Hematopoietic multipotent progenitor cell treated with erythropoietin and hydrocortisone succinate and interleukin-3 and kit ligand, for 6 days (in vitro differentiated cells): Measurements from ENCODE around the gene WFDC12.
"Not testable (repeated sequence)": the region's sequence is repeated elsewhere in the genome, so short reads cannot be mapped to it uniquely, and the experiment has no call there.

Experiments used
- DNase-seq: peaks from one replicate; pipeline ENCODE4 v3.0.0-alpha.2; 2015

WFDC12 gene, protein sequence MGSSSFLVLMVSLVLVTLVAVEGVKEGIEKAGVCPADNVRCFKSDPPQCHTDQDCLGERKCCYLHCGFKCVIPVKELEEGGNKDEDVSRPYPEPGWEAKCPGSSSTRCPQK

GRCh38 chr20:45124365-45124764 lies at the start of gene WFDC12:
Gene WFDC12, minus strand, starts transcription at chr20:45124465. Its CDS starts 18 bp downstream, at chr20:45124447.
- DNase-seq: no peak

- no peak for DNase-seq
These were observed 49.3 kb upstream of the WFDC12 start for GRCh38 chr20:45173522-45173921.

DNA sequence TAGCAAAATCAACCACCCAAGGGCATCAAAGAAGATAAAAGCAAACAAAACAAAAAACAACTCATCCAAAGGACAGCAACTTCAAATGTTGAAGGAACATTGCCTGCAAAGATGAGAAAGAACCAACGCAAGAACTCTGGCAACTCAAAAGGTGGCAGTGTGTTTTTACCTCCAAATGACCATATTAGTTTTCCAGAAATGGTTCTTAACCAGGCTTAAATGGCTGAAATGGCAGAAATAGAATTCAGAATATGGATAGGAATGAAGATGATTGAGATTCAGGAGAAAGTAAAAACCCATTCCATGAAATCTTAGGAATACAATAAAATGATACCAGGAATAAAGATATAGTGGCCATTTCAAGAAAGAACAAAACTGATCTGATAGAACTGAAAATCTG lies 40.6 kb upstream of the WFDC12 start:
- no peak for DNase-seq

- DNase-seq: no peak
These were observed 39.0 kb upstream of the WFDC12 start for GRCh38 chr20:45163083-45163803.

- no peak for DNase-seq
These were observed 33.7 kb upstream of the WFDC12 start for GRCh38 chr20:45157962-45158361.

DNA sequence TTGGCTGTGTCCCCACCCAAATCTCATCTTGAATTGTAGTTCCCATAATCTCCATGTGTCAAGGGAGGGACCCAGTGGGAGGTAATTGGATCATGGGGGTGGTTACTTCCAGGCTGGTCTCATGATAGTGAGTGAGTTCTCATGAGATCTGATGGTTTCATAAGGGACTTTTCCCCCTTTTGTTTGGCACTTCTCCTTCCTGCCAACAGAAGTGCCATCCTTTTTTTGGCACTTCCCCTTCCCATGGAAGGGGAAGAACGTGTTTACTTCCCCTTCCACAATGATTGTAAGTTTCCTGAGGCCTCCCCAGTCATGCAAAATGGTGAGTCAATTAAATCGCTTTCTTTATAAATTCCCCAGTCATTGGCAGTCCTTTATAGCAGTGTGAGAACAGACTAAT lies 32.4 kb upstream of the WFDC12 start:
- no peak for DNase-seq

GRCh38 chr20:45154794-45155193 lies 30.5 kb upstream of the WFDC12 start:
- DNase-seq: not testable (repeated sequence)

- DNase-seq: no peak
These were observed 29.9 kb upstream of the WFDC12 start for GRCh38 chr20:45154183-45154582.

GRCh38 chr20:45153752-45154151 lies 29.5 kb upstream of the WFDC12 start:
- DNase-seq: no peak

DNA sequence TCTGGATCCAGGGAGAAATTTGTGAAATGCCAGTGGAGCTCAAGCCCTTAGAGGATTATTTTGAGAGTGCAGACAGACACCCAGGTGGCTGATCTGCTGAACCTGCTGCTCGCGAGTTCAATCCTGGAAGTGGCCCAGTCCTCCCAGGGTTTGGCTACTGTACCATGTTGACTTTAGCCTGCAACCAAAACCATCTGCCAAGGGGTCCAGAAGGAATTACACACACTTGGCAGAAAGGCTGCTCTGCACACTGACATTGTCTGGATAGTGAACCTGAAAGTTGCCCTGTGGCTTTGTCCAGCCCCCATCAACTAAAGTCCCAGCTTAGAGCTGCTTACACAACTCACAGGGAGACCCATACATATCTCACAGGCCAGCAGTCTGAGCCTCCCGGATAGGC lies 28.9 kb upstream of the WFDC12 start:
- DNase-seq: no peak

DNA sequence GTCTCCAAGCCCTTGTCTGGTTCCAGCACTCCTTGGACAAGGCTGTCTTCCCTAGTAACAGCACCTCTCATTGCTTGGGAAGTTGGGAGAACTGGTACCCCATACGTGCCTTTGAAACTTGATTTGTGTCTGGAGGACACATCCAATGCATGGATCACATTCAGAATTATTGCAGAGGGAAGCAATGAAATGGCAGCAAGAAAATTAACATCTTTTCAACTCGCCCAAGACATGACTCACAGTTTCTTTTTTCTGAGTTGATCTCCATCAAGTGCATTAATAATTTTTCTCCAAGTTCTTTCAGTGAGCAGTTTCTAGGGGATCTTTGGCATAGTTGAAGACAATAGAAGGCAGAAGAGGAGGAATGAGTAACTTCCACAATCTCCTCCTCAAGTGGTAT lies 28.1 kb upstream of the WFDC12 start:
- DNase-seq: no peak

DNA sequence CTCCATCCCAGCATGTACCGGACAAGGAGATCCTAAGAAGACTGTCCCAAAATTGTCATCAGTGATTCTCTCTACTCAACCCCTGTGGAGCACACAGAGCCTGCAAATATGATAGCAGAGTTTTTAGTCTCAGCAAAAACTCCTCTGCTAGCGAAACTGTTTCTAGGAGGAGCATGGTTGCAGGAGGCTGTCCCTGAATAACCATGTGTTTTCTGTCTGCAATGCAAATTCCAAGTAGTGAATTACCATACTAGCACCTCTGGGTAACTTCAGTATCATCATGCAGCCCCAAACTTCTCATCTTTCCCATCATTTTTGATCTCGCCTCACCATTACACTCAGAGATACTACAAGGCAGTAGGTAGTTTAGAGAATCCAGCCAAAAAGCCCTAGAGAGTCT lies 24.8 kb upstream of the WFDC12 start:
- DNase-seq: no peak

DNA sequence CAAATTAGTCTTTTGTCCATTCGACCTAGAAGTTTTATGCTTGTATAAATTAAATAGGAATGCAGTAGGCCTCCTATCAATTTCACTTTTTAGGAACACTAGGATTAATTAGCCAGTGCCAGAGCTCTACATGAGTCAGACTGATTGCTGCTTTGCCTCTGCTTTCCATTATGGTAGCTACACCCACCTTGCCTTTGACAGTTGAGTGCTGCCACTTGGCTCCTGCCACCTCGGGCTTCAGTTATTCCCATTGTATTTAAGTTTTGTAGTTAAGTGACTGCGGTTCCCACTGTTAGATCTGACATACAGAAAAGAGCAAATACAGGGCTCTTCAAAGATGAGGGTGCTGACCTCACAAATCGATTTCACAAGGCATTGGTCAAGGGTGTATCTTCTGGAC lies 16.6 kb upstream of the WFDC12 start:
- DNase-seq: no peak

DNA sequence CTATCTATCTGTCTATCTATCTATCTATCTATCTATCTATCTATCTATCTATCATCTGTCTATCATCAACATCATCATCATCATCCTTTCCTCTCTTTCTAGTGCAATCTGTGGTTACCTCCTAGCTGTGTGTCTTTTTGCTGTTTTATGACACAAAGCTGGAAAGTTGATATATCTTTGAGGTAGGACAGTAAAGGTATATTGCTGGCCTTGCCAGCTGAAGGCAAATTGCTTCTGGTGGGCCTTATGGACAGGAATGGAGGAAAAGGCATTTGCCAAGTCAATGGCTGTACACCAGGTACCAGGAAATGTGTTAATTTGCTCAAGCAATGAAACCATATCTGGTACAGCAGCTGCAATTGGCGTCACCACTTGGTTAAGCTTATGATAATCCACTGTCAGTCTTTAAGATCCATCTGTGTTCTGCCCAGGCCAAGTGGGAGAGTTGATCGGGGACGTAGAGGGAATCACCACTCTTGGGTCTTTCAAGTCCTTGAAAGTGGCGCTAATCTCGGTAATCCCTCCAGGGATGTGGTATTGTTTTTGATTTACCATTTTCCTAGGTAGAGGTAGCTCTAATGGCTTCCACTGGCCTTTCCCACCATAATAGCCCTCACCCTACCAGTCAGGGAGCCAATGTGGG lies 15.6 kb upstream of the WFDC12 start:
- not testable (repeated sequence) for DNase-seq

GRCh38 chr20:45138561-45139300 lies 14.5 kb upstream of the WFDC12 start:
- peak; percentile 80 for DNase-seq

DNA sequence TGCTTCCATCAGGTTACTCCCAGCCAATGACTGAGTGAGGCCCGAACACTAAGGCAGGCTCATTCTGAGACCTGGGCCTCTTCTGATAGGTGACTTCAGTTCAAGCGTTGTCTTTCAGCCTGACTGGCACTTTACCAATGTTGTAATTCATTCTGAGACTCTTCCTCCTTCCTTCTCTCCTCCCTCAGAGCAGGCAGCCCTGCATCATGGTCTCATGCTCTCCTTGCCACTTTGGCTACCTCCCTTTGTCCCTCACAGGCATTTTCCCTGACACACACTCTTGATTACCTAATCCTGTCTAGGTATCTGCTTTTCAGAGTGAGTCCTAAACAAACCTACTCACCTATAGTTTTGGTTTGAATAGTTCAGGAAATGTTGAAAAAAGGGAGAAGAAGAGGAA lies 12.6 kb upstream of the WFDC12 start:
- DNase-seq: no peak

GRCh38 chr20:45128099-45128498 lies 3.8 kb upstream of the WFDC12 start:
- no peak for DNase-seq

- no peak for DNase-seq
These were observed 2.9 kb downstream of the WFDC12 start for GRCh38 chr20:45121388-45121787.

DNA sequence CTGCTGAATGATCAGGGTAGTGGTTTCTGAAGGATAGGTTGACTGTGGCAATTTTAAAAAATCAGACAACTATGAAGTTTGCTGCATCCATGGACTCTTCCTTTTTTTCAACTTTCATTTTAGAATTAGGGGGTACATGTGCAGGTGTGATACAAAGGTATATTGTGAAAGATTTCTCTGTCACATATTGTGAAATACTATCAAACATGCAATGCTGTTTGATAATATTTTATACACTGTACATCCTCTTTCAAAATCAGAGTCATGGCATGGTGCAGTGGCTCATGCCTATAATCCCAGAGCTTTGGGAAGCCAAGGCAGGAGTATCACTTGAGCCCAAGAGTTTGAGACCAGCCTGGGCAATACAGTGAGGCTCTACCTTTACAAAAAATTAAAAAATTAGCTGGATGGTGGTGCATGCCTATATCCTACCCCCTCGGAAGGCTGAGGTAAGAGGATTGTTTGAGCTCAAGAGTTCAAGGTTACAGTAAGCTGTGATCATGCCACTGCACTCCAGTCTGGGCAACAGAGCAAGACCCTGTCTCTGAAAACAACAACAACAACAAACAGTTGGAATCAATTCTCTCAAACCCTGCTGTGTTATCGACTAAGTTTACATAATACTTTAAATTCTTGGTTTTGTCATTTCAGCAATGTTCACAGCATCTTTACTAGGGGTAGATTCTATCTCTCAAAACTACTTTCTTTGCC lies 4.6 kb downstream of the WFDC12 start:
- DNase-seq: no peak

DNA sequence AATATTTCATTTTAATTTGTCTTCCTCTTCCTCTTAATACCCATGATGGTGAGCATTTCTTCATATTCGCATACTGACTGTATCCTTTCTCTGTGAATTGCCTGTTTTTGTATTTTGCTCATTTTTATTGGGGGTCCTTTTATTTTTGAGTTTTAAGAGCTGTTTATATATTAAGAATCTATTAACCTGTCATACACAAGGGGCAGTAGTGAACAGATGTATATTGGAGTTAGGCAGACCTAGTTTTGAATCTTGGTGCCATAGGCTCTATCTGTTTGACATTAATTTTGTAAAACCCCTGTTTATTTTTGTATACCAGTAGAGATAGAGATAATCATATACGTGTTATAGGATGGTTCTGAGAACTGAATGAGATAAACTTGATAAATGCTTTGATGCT lies 6.2 kb downstream of the WFDC12 start:
- no peak for DNase-seq

- no peak for DNase-seq
These were observed 6.7 kb downstream of the WFDC12 start for GRCh38 chr20:45117581-45117980.

DNA sequence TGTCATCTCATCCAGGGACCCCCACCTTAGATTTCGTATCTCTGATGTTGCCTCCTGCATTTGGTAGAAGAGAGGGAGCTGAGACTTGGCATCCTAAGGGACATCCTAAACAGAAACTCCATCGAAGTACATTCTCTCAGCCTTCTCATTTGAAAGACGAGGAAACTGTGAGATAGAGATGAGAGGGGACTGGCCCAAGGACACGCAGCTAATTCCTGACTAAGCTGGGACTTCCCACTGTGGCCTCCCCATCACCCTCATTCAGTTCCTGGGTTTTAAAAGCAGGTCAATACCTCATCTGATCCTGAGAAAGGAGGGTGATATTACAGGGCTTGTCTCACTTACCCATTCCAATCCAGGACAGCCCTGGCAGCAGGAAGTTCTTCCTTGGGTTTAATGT lies 8.4 kb downstream of the WFDC12 start:
- no peak for DNase-seq

- DNase-seq: no peak
These were observed 8.9 kb downstream of the WFDC12 start for GRCh38 chr20:45115386-45115774.
